Measurements from ENCODE around the gene ENOX2. TPM values are rescaled to one million over a fixed set of nuclear protein-coding genes. Genes with fewer than 3 reads are reported as not detected.
"Not testable (repeated sequence)": the region's sequence is repeated elsewhere in the genome, so short reads cannot be mapped to it uniquely, and the experiment has no call there.

Gene ENOX2
- total and polyA plus RNA-seq, 8 donors = 2.6 to 12.1 (median 7.3) TPM

DNA sequence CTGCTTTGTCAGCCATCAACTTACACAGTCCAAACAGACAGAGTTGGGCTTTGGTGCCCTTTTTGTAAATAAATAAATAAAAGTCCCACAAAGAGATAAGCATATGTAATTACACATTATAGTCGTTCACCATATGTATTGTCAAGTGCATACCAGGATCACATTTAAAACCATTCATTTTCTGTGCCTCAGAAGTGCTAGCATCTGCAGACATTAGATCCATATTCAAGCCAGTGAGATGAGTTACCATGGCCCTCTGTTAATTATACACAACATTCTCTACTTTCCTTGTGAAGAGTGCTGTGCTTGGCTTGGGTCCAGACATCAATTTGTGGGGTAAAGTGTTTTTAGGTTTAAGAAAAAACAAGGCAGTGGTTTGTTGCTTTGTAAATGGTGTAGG, 76.8 kb downstream of the ENOX2 start:
- Histone ChIP-seq H3K4me3 (no peak overlapping the region), H3K27me3 (no peaks in the 10 kb centered on the region), H3K36me3 (no peaks in the 10 kb centered on the region), H3K9me3 (no peaks in the 10 kb centered on the region), H3K27ac (no peak overlapping the region), H3K4me1 (no peaks in the 10 kb centered on the region)
- DNase-seq = no peak
- intact Hi-C loops (cut with DNase I; ENCODE audit: low total_unique reads) = no loop called here
- TF ChIP-seq EP300 (IDR thresholded peaks at IDR 0.05) (no peak), POLR2A (IDR thresholded peaks at IDR 0.05) (no peak), POLR2AphosphoS5 (IDR thresholded peaks at IDR 0.05) (no peak)
- TF ChIP-seq, protein P1, sequence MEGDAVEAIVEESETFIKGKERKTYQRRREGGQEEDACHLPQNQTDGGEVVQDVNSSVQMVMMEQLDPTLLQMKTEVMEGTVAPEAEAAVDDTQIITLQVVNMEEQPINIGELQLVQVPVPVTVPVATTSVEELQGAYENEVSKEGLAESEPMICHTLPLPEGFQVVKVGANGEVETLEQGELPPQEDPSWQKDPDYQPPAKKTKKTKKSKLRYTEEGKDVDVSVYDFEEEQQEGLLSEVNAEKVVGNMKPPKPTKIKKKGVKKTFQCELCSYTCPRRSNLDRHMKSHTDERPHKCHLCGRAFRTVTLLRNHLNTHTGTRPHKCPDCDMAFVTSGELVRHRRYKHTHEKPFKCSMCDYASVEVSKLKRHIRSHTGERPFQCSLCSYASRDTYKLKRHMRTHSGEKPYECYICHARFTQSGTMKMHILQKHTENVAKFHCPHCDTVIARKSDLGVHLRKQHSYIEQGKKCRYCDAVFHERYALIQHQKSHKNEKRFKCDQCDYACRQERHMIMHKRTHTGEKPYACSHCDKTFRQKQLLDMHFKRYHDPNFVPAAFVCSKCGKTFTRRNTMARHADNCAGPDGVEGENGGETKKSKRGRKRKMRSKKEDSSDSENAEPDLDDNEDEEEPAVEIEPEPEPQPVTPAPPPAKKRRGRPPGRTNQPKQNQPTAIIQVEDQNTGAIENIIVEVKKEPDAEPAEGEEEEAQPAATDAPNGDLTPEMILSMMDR (IDR thresholded peaks at IDR 0.05) = no peak
- 22 to 44% (median 37%) methylated on average over 1 of the region's 1 CpG for WGBS, 5 donors

DNA sequence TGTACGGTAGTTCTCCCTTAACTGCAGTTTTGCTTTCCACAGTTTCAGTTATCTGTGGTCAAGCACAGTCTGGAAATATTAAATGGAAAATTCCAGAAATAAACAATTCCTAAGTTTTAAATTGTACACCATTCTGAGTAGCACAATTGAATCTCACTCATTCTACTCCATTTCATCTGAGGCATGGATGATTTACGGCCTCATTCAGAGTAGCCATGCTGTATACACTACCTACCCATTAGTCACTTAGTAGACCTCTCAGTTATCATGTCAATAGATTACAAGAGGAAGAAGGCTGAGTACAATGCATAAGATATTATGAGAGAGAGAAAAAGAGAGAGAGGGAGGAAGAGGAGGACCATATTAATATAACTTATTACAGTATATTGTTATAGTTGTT, 77.5 kb downstream of the ENOX2 start:
- no peaks in the 10 kb centered on the region for H3K36me3 ChIP-seq
- H3K9me3 ChIP-seq = no peaks in the 10 kb centered on the region
- H3K27ac ChIP-seq = no peak overlapping the region
- TF ChIP-seq EP300 (IDR thresholded peaks at IDR 0.05) = no peak
- TF ChIP-seq POLR2A (IDR thresholded peaks at IDR 0.05) = no peak
- TF ChIP-seq POLR2AphosphoS5 (IDR thresholded peaks at IDR 0.05) = no peak
- TF ChIP-seq, protein P1 (IDR thresholded peaks at IDR 0.05) = no peak
- WGBS, 5 donors = 90 to 100% (median 96%) methylated on average over 2 of the region's 2 CpGs
- intact Hi-C loops (cut with DNase I; ENCODE audit: low total_unique reads) = no loop called here
- H3K27me3 ChIP-seq = no peaks in the 10 kb centered on the region
- no peak overlapping the region for H3K4me3 ChIP-seq
- H3K4me1 ChIP-seq = no peaks in the 10 kb centered on the region
- DNase-seq = no peak

DNA sequence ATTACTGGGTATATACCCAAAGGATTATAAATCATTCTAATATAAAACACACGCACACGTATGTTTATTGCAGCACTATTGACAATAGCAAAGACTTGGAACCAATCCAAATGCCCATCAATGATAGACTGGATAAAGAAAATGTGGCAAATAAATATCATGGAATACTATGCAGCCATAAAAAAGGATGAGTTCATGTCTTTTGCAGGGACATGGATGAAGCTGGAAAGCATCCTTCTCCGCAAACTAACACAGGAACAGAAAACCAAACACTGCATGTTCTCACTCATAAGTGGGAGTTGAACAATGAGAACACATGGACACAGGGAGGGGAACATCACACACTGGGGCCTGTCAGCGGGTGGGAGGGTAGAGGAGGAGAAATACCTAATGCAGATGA, 83.6 kb downstream of the ENOX2 start:
- H3K36me3 ChIP-seq; H3K4me3 ChIP-seq; DNase-seq; H3K4me1 ChIP-seq; H3K27ac ChIP-seq; H3K27me3 ChIP-seq; intact Hi-C loops (cut with DNase I; ENCODE audit: low total_unique reads): not testable (repeated sequence)
- H3K9me3 ChIP-seq = peaks cover 0 to 15% (median 5%) of the 10 kb centered on the region in 4 donors
- WGBS, 5 donors = 91 to 99% (median 92%) methylated on average over 4 of the region's 4 CpGs

DNA sequence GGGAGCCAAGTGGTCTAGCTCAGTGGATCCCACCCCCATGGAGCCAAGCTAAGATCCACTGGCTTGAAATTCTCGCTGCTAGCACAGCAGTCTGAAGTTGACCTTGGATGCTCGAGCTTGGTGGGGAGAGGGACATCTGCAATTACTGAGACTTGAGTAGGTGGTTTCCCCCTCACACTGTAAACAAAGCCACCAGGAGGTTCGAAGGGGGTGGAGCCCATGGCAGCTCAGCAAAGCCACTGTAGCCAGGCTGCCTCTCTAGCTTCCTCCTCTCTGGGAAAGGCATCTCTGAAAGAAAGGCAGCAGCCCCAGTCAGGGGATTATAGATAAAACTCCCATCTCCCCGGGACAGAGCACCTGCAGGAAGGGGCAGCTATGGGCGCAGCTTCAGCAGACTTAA, 89.1 kb downstream of the ENOX2 start:
- H3K27ac ChIP-seq; H3K4me1 ChIP-seq; H3K27me3 ChIP-seq; H3K36me3 ChIP-seq; H3K4me3 ChIP-seq; DNase-seq; intact Hi-C loops (cut with DNase I; ENCODE audit: low total_unique reads): not testable (repeated sequence)
- H3K9me3 ChIP-seq = peaks cover 0 to 29% (median 7%) of the 10 kb centered on the region in 4 donors
- WGBS, 5 donors = 74 to 83% (median 78%) methylated on average over 4 to 5 of the region's 5 CpGs

DNA sequence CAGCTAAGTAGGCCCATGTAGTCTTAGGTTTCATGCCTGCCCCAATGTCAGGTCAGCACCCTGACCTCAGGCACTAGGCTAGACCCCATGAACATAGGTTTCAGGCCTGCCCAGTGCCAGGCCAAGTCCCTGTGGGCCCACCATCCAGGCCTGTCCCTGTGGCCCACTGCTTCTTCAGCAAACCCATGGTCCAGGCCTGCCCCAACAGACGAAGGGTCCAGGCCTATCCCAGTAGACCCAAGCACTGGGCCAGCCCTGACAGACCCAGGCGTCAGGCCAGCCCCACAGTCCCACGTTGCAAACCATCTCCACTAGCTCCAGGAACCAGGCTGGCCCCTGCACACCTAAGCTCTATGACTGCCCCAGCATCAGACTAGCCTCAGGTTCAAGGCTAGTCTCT, 92.4 kb downstream of the ENOX2 start:
- TF ChIP-seq, protein P1 (IDR thresholded peaks at IDR 0.05) = no peak
- TF ChIP-seq POLR2AphosphoS5 (IDR thresholded peaks at IDR 0.05) = no peak
- no peak for TF ChIP-seq POLR2A (IDR thresholded peaks at IDR 0.05)
- TF ChIP-seq EP300 (IDR thresholded peaks at IDR 0.05) = no peak
- intact Hi-C loops (cut with DNase I; ENCODE audit: low total_unique reads) = no loop called here
- H3K4me1 ChIP-seq = no peaks in the 10 kb centered on the region
- H3K9me3 ChIP-seq = peaks cover 0 to 21% (median 7%) of the 10 kb centered on the region in 4 donors
- no peak overlapping the region for H3K27ac ChIP-seq
- DNase-seq = no peak
- H3K36me3 ChIP-seq = no peaks in the 10 kb centered on the region
- WGBS, 5 donors = 60 to 100% (median 79%) methylated on average over 2 to 3 of the region's 3 CpGs; no CpG with 5 or more reads in 1 of the 5 donors
- no peak overlapping the region for H3K4me3 ChIP-seq
- H3K27me3 ChIP-seq = no peaks in the 10 kb centered on the region

Data from stomach (tissue), 9 donors.